GM19328 (cell line): Measurements from ENCODE around the gene ATP6V0E1.
"Not testable (repeated sequence)": the region's sequence is repeated elsewhere in the genome, so short reads cannot be mapped to it uniquely, and the experiment has no call there.

Experiments
- ATAC-seq: cut with Tn5 transposase; IDR thresholded peaks from one replicate; pipeline ENCODE4 v1.9.1; 2021; ENCODE audit warnings: mild to moderate bottlenecking, moderate library complexity; ENCODE audit not compliant: unreplicated experiment

Gene ATP6V0E1

GRCh38 chr5:173032730-173033129 is 49.2 kb downstream of the ATP6V0E1 start:
- no peak for ATAC-seq

GRCh38 chr5:173033923-173034322 is 50.4 kb downstream of the ATP6V0E1 start:
- no peak for ATAC-seq

- ATAC-seq: peak; percentile 38
Measured at GRCh38 chr5:173035904-173036707, 52.5 kb downstream of the ATP6V0E1 start.

- ATAC-seq: no peak
Measured at GRCh38 chr5:173039188-173039587, 55.6 kb downstream of the ATP6V0E1 start.

GRCh38 chr5:173039964-173040363 is 56.4 kb downstream of the ATP6V0E1 start:
- ATAC-seq: no peak

GRCh38 chr5:173041881-173042762 is 58.6 kb downstream of the ATP6V0E1 start:
- ATAC-seq: no peak

GRCh38 chr5:173042763-173043107 is 59.2 kb downstream of the ATP6V0E1 start:
- no peak for ATAC-seq

- ATAC-seq: no peak
Measured at GRCh38 chr5:173045474-173045873, 61.9 kb downstream of the ATP6V0E1 start.

GRCh38 chr5:173047096-173047837 is 63.7 kb downstream of the ATP6V0E1 start:
- ATAC-seq: not testable (repeated sequence)

- ATAC-seq: no peak
Measured at GRCh38 chr5:173047838-173048105, 64.2 kb downstream of the ATP6V0E1 start.

- ATAC-seq: no peak
Measured at GRCh38 chr5:173050791-173051190, 67.2 kb downstream of the ATP6V0E1 start.

- ATAC-seq: no peak
Measured at GRCh38 chr5:173051746-173052145, 68.2 kb downstream of the ATP6V0E1 start.

GRCh38 chr5:173053041-173053440 is 69.5 kb downstream of the ATP6V0E1 start:
- no peak for ATAC-seq

- ATAC-seq: no peak
Measured at GRCh38 chr5:173055042-173055721, 71.6 kb downstream of the ATP6V0E1 start.

GRCh38 chr5:173055722-173055982 is 72.1 kb downstream of the ATP6V0E1 start:
- no peak for ATAC-seq

- peak; percentile 76 for ATAC-seq
Measured at GRCh38 chr5:173055983-173056782, 72.6 kb downstream of the ATP6V0E1 start, which contains the start of gene CREBRF. TSS of gene CREBRF (plus strand) at chr5:173056352. CDS start at chr5:173080776, 24,424 bp downstream.

- peak; percentile 30 for ATAC-seq
Measured at GRCh38 chr5:173056783-173057061, 73.2 kb downstream of the ATP6V0E1 start.

GRCh38 chr5:173057062-173057924 is 73.7 kb downstream of the ATP6V0E1 start:
- ATAC-seq: peak; percentile 73

GRCh38 chr5:173062141-173062540 is 78.6 kb downstream of the ATP6V0E1 start:
- ATAC-seq: no peak

- ATAC-seq: peak; percentile 53
Measured at GRCh38 chr5:173065155-173065554, 81.6 kb downstream of the ATP6V0E1 start.
